Measurements from ENCODE around the gene SDK2. TPM values are rescaled to one million over a fixed set of nuclear protein-coding genes. Genes with fewer than 3 reads are reported as not detected.
A peak's percentile ranks its signal among the peaks of the same experiment; 100 is the strongest.

SDK2 gene
- total and polyA plus RNA-seq, 8 donors, result 0.04 to 0.31 (median 0.17) TPM

DNA sequence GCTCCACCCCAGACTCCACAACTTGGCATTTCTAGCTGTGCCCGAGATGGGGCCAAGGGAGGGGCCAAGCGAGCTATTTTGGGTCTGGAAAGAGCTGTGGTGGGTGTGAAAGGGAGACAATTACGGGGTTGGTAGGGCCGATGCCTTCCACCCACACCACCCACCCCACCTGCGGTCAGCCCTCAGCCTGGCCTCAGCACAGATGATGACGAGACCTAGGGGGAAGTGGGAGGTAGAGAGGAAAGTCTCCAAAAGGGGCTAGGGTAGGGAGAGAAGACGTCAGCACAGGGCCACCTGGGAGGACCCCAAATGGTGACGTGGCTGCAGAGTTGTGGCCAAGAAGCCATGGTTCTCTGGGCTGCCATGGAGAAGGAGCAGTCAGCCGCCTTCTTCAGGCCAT lies 83.1 kb downstream of the SDK2 start:
- Histone ChIP-seq H3K27me3 (no peaks in the 10 kb centered on the region), H3K4me1 (no peaks in the 10 kb centered on the region), H3K27ac (no peak overlapping the region), H3K9me3 (no peaks in the 10 kb centered on the region), H3K4me3 (no peak overlapping the region), H3K36me3 (no peaks in the 10 kb centered on the region)
- FAIRE-seq, result no peak
- TF ChIP-seq, protein P1, sequence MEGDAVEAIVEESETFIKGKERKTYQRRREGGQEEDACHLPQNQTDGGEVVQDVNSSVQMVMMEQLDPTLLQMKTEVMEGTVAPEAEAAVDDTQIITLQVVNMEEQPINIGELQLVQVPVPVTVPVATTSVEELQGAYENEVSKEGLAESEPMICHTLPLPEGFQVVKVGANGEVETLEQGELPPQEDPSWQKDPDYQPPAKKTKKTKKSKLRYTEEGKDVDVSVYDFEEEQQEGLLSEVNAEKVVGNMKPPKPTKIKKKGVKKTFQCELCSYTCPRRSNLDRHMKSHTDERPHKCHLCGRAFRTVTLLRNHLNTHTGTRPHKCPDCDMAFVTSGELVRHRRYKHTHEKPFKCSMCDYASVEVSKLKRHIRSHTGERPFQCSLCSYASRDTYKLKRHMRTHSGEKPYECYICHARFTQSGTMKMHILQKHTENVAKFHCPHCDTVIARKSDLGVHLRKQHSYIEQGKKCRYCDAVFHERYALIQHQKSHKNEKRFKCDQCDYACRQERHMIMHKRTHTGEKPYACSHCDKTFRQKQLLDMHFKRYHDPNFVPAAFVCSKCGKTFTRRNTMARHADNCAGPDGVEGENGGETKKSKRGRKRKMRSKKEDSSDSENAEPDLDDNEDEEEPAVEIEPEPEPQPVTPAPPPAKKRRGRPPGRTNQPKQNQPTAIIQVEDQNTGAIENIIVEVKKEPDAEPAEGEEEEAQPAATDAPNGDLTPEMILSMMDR (IDR thresholded peaks at IDR 0.05), result no peak
- peak in 1 of 6 donors; percentile 20 for DNase-seq
- 62 to 70% methylated on average over 9 of the region's 9 CpGs for WGBS, 2 donors
- ATAC-seq, result no peak
- intact Hi-C loops (cut with DNase I), result no loop called here

DNA sequence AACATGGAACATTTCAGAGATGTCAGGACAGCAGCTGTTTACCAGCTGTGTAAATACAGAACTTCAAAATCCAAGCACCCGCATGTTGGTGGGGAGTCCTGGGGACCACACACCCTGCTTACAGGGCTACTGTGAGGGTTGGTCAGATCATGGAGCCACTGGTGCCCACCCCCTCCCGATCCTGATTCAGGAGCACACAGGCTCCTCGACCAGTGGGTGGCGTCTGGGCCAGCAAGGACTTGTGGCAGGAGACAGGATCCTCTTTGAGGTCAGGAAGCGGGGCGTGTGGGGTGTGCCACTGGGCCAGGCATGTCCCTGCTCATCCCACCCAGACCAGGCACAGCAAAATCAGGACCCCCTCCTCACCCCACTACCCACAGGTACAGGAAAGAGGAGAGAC lies 83.6 kb downstream of the SDK2 start:
- Histone ChIP-seq H3K36me3 (no peaks in the 10 kb centered on the region), H3K27ac (no peak overlapping the region), H3K9me3 (no peaks in the 10 kb centered on the region), H3K4me3 (no peak overlapping the region), H3K4me1 (no peaks in the 10 kb centered on the region), H3K27me3 (no peaks in the 10 kb centered on the region)
- DNase-seq (no peak), ATAC-seq (no peak), FAIRE-seq (no peak)
- TF ChIP-seq, protein P1 (IDR thresholded peaks at IDR 0.05), result no peak
- intact Hi-C loops (cut with DNase I), result no loop called here
- 44 to 49% methylated on average over 6 of the region's 6 CpGs for WGBS, 2 donors

DNA sequence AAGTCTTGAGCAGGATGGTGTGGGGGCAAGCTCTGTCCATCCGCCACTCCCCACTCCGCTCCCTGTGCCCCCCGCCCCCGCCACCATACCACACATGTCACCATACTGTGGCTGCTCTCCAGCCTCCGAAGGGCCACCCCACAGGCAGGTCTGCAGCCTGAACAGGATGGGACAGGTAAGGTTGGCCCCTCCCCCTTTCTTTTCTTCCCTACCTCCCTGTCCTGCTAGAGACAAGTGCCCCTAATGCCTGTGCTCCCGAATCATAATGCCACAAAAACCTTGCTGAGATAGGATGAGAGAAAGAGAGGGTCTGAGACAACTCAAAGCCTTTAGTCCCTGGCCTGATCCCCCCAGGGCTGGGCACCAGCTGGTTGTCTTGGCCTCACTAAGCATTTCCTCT lies 84.7 kb downstream of the SDK2 start:
- Histone ChIP-seq H3K9me3 (no peaks in the 10 kb centered on the region), H3K36me3 (no peaks in the 10 kb centered on the region), H3K27me3 (no peaks in the 10 kb centered on the region), H3K4me3 (no peak overlapping the region), H3K4me1 (no peaks in the 10 kb centered on the region), H3K27ac (no peak overlapping the region)
- peak in 1 of 6 donors; percentile 14 for DNase-seq
- intact Hi-C loops (cut with DNase I), result no loop called here
- no peak for ATAC-seq
- WGBS, 2 donors, result 73 to 80% methylated on average over 6 of the region's 6 CpGs
- FAIRE-seq, result no peak
- TF ChIP-seq, protein P1 (IDR thresholded peaks at IDR 0.05), result no peak

DNA sequence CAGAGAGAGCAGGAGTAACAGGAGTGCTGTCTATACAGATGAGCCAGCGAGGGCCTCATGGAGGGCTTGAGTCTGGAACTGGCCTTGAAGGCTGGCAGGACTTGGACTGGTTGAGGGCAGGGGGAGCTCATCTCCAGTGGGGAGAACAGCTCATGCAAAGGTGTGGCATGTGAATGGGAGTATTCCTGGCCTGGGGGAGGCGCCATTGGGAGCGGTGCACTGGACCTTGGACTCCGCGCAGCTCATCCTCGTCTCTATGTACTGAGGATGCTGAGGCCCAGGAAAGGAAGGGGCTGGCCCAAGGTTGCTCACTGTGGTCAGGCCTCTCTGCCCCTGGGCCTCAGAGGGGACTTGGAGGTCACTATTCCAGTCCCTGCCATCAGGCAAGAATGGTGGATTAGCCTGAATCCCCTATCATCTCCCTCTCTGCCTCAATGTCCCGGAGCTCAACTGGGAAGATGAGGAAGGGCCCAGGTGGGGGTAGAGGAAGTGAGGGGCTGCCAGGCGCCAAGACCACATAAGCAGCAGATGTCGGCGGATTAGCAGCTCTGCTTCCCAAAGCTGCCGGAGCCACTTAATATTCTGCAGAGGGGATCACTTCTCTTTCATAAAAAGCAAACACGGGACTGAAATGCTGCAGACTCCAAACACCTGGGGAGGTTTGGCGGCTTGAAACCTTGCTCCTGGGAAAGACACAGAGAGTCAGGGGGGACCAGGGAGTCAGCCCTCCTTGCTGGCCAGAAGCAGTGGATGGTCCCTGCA lies 88.9 kb downstream of the SDK2 start:
- intact Hi-C loops (cut with DNase I), result no loop called here
- H3K4me3 ChIP-seq, result no peak overlapping the region
- H3K27ac ChIP-seq, result no peak overlapping the region
- no peaks in the 10 kb centered on the region for H3K36me3 ChIP-seq
- no peak for ATAC-seq
- WGBS, 2 donors, result 56 to 72% methylated on average over 13 of the region's 13 CpGs
- no peaks in the 10 kb centered on the region for H3K9me3 ChIP-seq
- TF ChIP-seq, protein P1 (IDR thresholded peaks at IDR 0.05), result no peak
- FAIRE-seq, result no peak
- no peak for DNase-seq
- peaks cover 0 to 5% (median 0%) of the 10 kb centered on the region in 4 donors for H3K27me3 ChIP-seq
- H3K4me1 ChIP-seq, result no peaks in the 10 kb centered on the region

- H3K4me1 ChIP-seq, result no peaks in the 10 kb centered on the region
- intact Hi-C loops (cut with DNase I), result no loop called here
- no peaks in the 10 kb centered on the region for H3K36me3 ChIP-seq
- no peak overlapping the region for H3K27ac ChIP-seq
- no peak overlapping the region for H3K4me3 ChIP-seq
- DNase-seq (no peak), FAIRE-seq (no peak), ATAC-seq (no peak)
- TF ChIP-seq, protein P1 (IDR thresholded peaks at IDR 0.05), result no peak
- peaks cover 0 to 5% (median 0%) of the 10 kb centered on the region in 4 donors for H3K27me3 ChIP-seq
- no peaks in the 10 kb centered on the region for H3K9me3 ChIP-seq
These were observed 89.7 kb downstream of the SDK2 start for GRCh38 chr17:73554498-73554897.
